Neural crest cell (in vitro differentiated cells): ENCODE results near the gene FBXL17. TPM values are rescaled to one million over a fixed set of nuclear protein-coding genes. Genes with fewer than 3 reads are reported as not detected.

ENCODE experiments used
- DNase-seq: peaks from one replicate; pipeline ENCODE4 v3.0.0; 2021; ENCODE audit warnings: low read depth, mixed read lengths, low spot score
- H3K27ac Mint-ChIP-seq: one replicate; pipeline ENCODE4 v1.8.0; 2021; ENCODE audit warnings: mild to moderate bottlenecking, mixed read lengths; ENCODE audit not compliant: unreplicated experiment
- H3K27me3 Mint-ChIP-seq: 2 replicates; pipeline ENCODE4 v1.8.0; 2021; ENCODE audit warnings: low read depth, mild to moderate bottlenecking, mixed read lengths
- H3K36me3 Mint-ChIP-seq: 2 replicates; pipeline ENCODE4 v1.8.0; 2021; ENCODE audit warnings: low read depth, mild to moderate bottlenecking, mixed read lengths
- H3K4me1 Mint-ChIP-seq: 2 replicates; pipeline ENCODE4 v1.8.0; 2021; ENCODE audit warnings: mixed read lengths
- H3K4me3 Mint-ChIP-seq: one replicate; pipeline ENCODE4 v1.8.0; 2021; ENCODE audit warnings: mild to moderate bottlenecking, mixed read lengths
- H3K9me3 Mint-ChIP-seq: 2 replicates; pipeline ENCODE4 v1.8.0; 2021; ENCODE audit warnings: mixed read lengths
- CTCF ChIP-seq: fragments of 200-600 bp; sonication (generic); conservative IDR thresholded peaks from 2 replicates; pipeline ENCODE4 v1.5.0; 2021; ENCODE audit warnings: antibody characterized with exemption, mild to moderate bottlenecking
- total RNA-seq: library from RNA; stranded (reverse); gene quantifications from 2 replicates; pipeline ENCODE4 v1.2.1, GENCODE V29; 2021

The FBXL17 gene
- total RNA-seq, 1 donor from 2014 or later = 17.8 TPM

GRCh38 chr5:108361239-108361638, 20.7 kb downstream of the FBXL17 start:
- Mint-ChIP-seq H3K9me3 (no peaks in the 10 kb centered on the region), H3K36me3 (peaks cover 10% of the 10 kb centered on the region), H3K4me1 (peaks cover 9% of the 10 kb centered on the region), H3K4me3 (no peak overlapping the region), H3K27me3 (no peaks in the 10 kb centered on the region), H3K27ac (no peak overlapping the region)
- no peak for TF ChIP-seq CTCF
- no peak for DNase-seq

DNA sequence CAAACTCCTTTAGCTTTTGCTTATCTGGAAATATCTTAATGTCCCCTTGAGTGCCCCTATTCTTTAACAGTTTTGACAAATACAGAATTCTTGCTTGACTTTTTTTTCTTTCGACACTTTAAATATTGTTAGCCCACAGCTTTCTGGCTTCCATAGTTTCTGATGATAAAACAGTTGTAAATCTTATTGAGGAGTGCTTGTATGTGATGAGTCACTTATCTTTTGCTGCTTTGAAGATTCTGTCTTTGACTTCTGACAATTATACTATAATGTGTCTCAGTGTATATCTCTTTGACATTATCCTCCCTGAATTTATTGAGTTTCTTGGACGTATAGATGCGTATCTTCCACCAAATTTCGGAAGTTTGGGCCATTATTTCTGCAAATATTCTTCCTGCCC, 21.6 kb downstream of the FBXL17 start:
- Mint-ChIP-seq H3K9me3 (no peaks in the 10 kb centered on the region), H3K4me1 (peaks cover 9% of the 10 kb centered on the region), H3K27ac (no peak overlapping the region), H3K36me3 (peaks cover 10% of the 10 kb centered on the region), H3K4me3 (no peak overlapping the region), H3K27me3 (no peaks in the 10 kb centered on the region)
- no peak for TF ChIP-seq CTCF
- DNase-seq = no peak

GRCh38 chr5:108356286-108356685, 25.6 kb downstream of the FBXL17 start:
- Mint-ChIP-seq H3K27ac (no peak overlapping the region), H3K9me3 (no peaks in the 10 kb centered on the region), H3K4me1 (peaks cover 2% of the 10 kb centered on the region), H3K4me3 (no peak overlapping the region), H3K27me3 (no peaks in the 10 kb centered on the region), H3K36me3 (peaks cover 10% of the 10 kb centered on the region)
- TF ChIP-seq CTCF = no peak
- DNase-seq = no peak

DNA sequence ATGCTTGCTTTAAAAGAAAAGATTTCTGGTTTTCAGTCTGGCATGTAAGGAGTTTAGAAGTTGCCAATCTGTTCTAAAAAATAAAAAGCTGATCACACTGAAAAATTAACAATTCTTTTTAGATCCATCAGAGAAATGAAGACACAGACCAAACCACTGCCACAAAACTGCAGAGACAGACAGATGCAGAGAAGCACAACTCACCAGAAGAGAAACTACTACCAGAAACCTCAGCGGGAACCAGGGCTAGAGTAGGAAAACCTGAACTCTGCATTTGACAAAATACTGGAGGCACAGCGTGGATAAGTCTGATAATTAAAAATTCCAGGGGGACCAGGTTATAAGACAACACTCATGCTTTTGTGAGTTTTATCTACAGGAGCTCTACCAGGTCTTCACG, 28.8 kb downstream of the FBXL17 start:
- no peak for TF ChIP-seq CTCF
- no peaks in the 10 kb centered on the region for H3K27me3 Mint-ChIP-seq
- no peak overlapping the region for H3K27ac Mint-ChIP-seq
- H3K4me3 Mint-ChIP-seq = no peak overlapping the region
- H3K9me3 Mint-ChIP-seq = no peaks in the 10 kb centered on the region
- H3K4me1 Mint-ChIP-seq = no peaks in the 10 kb centered on the region
- no peak for DNase-seq
- H3K36me3 Mint-ChIP-seq = peaks cover 2% of the 10 kb centered on the region

- DNase-seq = no peak
- TF ChIP-seq CTCF = peak; percentile 72
- no peak overlapping the region for H3K4me3 Mint-ChIP-seq
- no peaks in the 10 kb centered on the region for H3K4me1 Mint-ChIP-seq
- H3K36me3 Mint-ChIP-seq = no peaks in the 10 kb centered on the region
- no peaks in the 10 kb centered on the region for H3K9me3 Mint-ChIP-seq
- no peak overlapping the region for H3K27ac Mint-ChIP-seq
- H3K27me3 Mint-ChIP-seq = no peaks in the 10 kb centered on the region
Measured at GRCh38 chr5:108345541-108346171, 36.2 kb downstream of the FBXL17 start.
